SHP77 treated with DMSO at 0.1 percent for 48 hours (cell line): Measurements from ENCODE around the gene NR3C2.

Source experiments
- DNase-seq: peaks from one replicate; lab custom pipeline; 2025; lab: John Stamatoyannopoulos, UW

NR3C2 gene

GRCh38 chr4:148310756-148311155, 131.5 kb downstream of the NR3C2 start:
- DNase-seq = no peak

GRCh38 chr4:148305751-148306150, 136.5 kb downstream of the NR3C2 start:
- DNase-seq = no peak

GRCh38 chr4:148302416-148302815, 139.8 kb downstream of the NR3C2 start:
- DNase-seq = no peak

- no peak for DNase-seq
These were observed 141.3 kb downstream of the NR3C2 start for GRCh38 chr4:148300877-148301276.

- DNase-seq = no peak
These were observed 142.9 kb downstream of the NR3C2 start for GRCh38 chr4:148299337-148299736.

GRCh38 chr4:148296498-148296897, 145.7 kb downstream of the NR3C2 start:
- no peak for DNase-seq

- DNase-seq = no peak
These were observed 146.6 kb downstream of the NR3C2 start for GRCh38 chr4:148295642-148296041.

- no peak for DNase-seq
These were observed 148.6 kb downstream of the NR3C2 start for GRCh38 chr4:148293571-148293970.

GRCh38 chr4:148292686-148293085, 149.5 kb downstream of the NR3C2 start:
- no peak for DNase-seq

GRCh38 chr4:148289740-148290139, 152.5 kb downstream of the NR3C2 start:
- DNase-seq = no peak

- no peak for DNase-seq
These were observed 153.8 kb downstream of the NR3C2 start for GRCh38 chr4:148288448-148288847.

GRCh38 chr4:148287111-148287510, 155.1 kb downstream of the NR3C2 start:
- no peak for DNase-seq

GRCh38 chr4:148286012-148286411, 156.2 kb downstream of the NR3C2 start:
- DNase-seq = no peak

- DNase-seq = no peak
These were observed 158.5 kb downstream of the NR3C2 start for GRCh38 chr4:148283665-148284064.

- DNase-seq = no peak
These were observed 163.9 kb downstream of the NR3C2 start for GRCh38 chr4:148278310-148278709.

- no peak for DNase-seq
These were observed 166.9 kb downstream of the NR3C2 start for GRCh38 chr4:148275266-148275665.

- no peak for DNase-seq
These were observed 168.7 kb downstream of the NR3C2 start for GRCh38 chr4:148273501-148273986.

- no peak for DNase-seq
These were observed 171.0 kb downstream of the NR3C2 start for GRCh38 chr4:148271166-148271565.

- DNase-seq = no peak
These were observed 171.6 kb downstream of the NR3C2 start for GRCh38 chr4:148270630-148271029.

GRCh38 chr4:148268835-148269234, 173.4 kb downstream of the NR3C2 start:
- DNase-seq = no peak

- DNase-seq = no peak
These were observed 175.3 kb downstream of the NR3C2 start for GRCh38 chr4:148266921-148267320.

- DNase-seq = no peak
These were observed 176.0 kb downstream of the NR3C2 start for GRCh38 chr4:148266240-148266639.

- DNase-seq = no peak
These were observed 176.6 kb downstream of the NR3C2 start for GRCh38 chr4:148265627-148266026.

GRCh38 chr4:148263802-148264201, 178.4 kb downstream of the NR3C2 start:
- DNase-seq = no peak

- no peak for DNase-seq
These were observed 179.1 kb downstream of the NR3C2 start for GRCh38 chr4:148263127-148263526.
